Activated T-cell treated with anti-CD3 and anti-CD28 coated beads for 48 hours (primary cell): ENCODE measurements around the gene IFIT1.
"Not testable (repeated sequence)": the region's sequence is repeated elsewhere in the genome, so short reads cannot be mapped to it uniquely, and the experiment has no call there.

Experiments used
- DNase-seq: peaks from one replicate; pipeline ENCODE4 v3.0.0-alpha.2; 2020; ENCODE audit warnings: low read depth

Gene IFIT1

DNA sequence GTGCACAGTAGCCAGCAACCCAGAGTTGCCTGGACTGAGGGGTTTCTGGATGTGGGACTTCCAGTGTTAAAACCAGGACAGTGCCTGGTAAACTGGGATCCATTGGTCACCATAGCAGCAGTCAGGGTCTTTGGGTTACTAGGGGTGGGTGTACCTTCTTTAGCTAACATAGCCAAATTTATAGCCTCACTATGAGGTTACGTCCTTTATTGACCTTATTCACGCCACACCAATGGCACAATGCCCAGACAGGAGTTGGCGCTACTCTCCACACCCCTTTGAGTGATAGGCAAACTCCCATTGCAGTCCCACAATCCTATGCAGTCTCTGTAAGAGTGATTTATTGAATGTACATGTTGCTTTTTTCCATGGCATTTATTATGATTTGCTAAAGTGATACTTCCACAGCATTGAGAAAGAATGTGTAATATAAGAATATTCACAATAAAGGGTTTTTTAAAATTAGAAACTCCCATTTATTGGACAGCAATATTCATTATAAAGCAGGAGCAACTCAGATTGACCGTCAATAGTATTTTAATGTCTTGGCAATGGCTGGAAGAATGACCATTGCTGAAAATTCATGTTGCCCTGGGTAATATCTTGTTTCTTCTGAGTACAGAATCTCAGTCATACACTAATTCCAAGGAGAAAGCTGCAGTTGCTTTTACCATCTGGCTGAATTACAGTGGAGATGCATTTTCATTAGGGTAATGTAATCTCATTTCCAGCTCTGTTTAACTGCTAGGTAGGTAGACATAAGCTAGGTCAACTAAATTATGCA, 48.0 kb downstream of the IFIT1 start:
- no peak for DNase-seq

DNA sequence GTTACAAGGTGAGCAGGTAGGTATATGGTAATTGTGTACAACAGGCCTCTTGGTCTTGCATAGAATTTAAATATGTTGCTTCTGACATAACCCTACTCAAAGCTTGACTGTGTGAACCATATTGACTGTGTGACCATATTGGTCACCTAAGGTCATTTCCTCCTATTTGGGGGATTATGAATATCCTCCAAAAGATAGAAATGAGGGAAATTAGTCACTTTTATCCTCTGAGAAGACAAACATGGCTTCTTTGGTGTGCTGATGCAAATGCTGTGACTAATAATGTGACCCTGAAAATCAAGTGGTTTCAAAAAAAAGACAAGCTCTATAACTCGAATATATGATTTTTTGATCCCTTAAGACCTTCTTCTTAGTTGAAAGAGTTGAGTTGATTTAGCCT, 49.9 kb downstream of the IFIT1 start:
- no peak for DNase-seq

GRCh38 chr10:89444819-89445218, 52.4 kb downstream of the IFIT1 start:
- DNase-seq: not testable (repeated sequence)

DNA sequence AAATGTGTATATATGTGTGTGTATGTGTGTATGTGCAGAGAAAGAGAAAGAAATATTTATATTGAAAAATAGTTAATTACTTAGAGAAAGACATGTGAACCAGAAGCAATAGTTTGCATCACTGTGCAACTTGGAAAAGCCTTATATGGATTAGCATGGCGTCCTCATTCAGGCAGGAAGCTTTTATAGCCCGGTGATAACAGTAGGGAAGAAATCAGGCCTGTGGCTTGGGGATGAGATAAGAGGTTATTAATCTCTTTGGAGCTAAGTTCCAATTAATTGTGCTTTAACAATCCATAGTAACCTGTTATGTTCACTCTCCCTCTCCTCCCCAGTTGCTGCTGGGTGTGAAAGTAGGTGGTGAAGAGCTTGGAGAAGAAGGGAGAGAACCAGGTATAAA, 58.5 kb downstream of the IFIT1 start:
- DNase-seq: no peak

GRCh38 chr10:89452193-89452592, 59.8 kb downstream of the IFIT1 start:
- no peak for DNase-seq

DNA sequence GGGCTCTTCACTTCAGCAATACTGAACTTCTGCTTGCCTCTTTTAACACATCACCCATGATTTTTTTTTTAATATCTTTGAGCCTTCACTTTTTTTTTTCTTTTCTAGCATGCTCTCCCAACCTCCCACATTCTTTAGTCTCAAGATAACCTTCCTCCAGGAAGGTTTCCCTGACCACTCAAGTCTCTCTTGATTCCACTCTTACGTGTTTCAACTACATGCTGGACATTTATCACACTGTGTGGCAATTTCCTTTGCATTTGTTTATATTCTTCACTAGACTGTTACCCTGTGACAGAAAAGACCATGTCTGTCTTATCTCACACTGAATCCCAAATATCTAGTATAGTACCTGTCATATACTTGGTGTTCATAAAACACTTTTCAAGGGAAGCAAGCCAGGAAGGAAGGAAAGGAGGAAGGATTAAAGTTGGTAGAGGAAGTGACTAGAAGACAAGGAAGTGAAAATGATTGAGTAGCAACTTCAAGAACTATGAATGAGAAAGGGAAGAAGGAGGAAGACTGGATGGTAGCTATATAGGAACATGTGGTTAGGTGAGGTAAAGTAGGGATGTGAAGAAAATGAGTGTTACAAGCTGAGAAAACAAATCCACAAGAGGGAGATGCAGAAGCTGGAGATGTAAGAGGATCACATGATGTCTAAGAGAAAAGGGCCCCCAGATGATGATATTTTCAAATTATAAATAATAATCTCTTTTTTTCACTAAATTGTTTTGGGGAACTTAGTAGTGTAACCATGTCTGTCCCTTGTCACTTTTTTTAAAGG, 62.3 kb downstream of the IFIT1 start:
- no peak for DNase-seq
